ENCODE results near the gene BMPER.

The BMPER gene

DNA sequence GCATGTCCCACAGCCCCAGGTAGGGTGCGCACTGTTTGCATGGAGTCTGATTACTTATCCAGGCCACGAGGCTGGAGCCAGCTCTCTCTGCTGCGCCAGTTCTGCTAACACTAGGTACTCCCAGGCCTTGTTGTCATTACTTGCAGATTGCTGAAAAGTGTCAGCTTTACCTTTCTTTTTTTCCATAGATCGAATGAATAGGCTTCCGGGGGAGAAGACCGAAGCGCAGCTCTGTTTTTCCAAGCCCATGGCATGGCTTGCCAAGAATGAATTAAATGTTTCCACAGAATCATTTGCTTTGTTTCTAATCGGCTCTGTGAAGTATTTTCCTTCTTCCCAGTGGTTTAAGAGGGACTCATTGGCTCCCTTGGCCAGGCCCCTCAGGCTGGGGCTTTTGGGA, 285.8 kb downstream of the BMPER start:
- DNase-seq = peak; percentile 84

DNA sequence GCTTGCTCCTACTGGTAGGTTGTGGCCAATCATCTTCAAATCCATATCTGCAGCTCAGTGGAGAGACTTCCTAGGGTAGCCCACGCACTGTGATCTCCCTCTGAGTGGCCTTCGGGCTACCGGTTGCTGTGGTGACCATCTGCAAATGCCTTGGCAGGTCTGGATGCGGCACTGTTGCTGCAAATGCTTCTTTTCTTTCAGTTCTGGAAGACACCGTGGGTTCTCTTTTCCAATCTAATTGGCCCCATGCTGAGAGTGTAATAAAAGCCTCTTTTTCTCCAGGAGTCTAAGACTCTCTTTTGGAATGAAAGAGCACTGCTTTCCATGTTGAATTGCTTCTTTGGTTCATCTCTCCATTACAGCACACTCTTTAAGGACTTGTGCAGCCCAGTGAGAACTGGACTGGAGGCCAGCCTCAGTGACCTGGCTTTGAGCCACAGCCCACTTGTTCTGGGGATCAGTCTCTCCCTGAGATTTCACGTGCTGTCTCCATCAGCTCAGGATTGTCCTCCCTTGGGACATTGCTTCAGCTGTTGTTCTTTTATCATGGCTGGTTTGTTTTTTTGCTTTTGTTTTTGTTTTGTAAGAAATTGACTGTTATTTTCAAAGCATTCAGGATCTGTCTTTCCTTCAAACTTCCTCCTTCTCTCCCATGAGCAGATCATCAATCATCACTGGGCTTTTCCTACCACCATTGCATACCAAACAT, 286.6 kb downstream of the BMPER start:
- no peak for DNase-seq

DNA sequence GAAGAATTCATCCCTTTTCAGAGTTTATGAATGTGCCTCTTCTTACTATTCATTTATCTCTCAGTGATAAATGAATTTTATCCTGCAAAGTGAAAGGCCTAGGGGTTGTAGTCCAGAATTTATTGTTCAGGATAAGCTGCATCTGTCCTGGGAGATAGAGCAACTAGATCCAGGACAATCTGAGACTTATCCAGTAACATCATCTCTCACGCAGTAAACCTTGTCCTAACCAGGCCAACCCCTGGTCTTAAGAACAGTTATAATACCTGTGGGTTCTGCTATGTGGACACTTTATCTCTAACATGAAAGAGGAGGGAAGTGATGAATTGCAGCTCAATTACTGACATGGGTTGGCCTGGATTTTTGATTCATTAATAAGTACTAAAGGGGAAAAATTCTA, 287.6 kb downstream of the BMPER start:
- no peak for DNase-seq

DNA sequence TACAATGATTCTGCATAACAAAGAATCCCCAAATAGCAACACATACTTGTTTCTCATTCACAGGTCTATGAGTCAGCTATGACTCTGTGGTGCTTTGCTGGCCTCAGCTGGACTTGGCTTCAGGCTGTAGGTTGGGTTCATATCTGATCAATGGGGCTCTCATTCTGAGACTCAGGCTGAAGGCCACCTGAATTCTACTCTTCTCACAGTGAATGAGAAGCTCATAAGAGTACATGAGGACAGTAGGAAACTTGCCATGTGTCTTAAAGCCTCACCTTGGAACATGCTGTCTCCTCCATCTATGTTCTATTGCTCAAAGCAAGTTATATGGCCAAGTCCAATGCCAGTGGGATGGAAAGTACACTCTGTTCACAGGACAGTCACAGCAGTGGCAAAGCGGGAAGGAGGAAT, 292.9 kb downstream of the BMPER start:
- no peak for DNase-seq
